HUES6 (cell line): Measurements from ENCODE around the gene EFCAB6.

Experiments
- H3K27ac ChIP-seq: 2 replicates; pipeline ENCODE4 v1.7.0; 2013; ENCODE audit warnings: low read depth, mild to moderate bottlenecking, low read length, inconsistent platforms
- H3K27me3 ChIP-seq: 2 replicates; pipeline ENCODE4 v1.6.1; 2013; ENCODE audit warnings: low read length; ENCODE audit not compliant: control insufficient read depth, insufficient read depth
- H3K36me3 ChIP-seq: 2 replicates; pipeline ENCODE4 v1.6.1; 2013; ENCODE audit warnings: low read length; ENCODE audit not compliant: control insufficient read depth, insufficient read depth
- H3K4me1 ChIP-seq: 2 replicates; pipeline ENCODE4 v1.6.1; 2013; ENCODE audit warnings: low read length; ENCODE audit not compliant: control insufficient read depth, insufficient read depth
- H3K4me3 ChIP-seq: 2 replicates; pipeline ENCODE4 v1.5.1; 2013; ENCODE audit warnings: low read depth, low read length
- H3K9ac ChIP-seq: one replicate; pipeline ENCODE4 v1.6.1; 2013; ENCODE audit warnings: mild to moderate bottlenecking, low read length
- H3K9me3 ChIP-seq: 2 replicates; pipeline ENCODE4 v1.6.1; 2013; ENCODE audit warnings: low read depth, low read length; ENCODE audit not compliant: control insufficient read depth, insufficient read depth

The EFCAB6 gene

DNA sequence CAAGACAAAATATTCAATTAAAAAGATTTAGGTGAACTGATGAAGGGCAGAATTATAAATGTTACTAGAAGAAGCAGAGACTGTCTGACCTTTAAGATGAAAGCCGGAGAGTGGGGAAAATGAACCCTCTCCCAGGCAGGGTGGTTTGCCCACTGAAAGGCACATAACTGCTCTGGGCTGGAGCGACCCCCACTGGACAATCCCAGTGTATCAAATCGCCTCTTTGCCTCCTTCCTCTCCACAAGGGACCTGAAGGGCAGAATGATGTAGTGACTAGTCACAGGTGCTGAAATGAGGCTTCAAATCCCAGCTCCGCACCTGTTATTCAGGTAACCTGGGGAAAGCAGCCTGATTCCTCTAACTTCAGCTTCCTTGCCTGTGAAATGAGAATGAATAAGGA lies 69.0 kb downstream of the EFCAB6 start:
- Histone ChIP-seq H3K4me1 (peaks cover 22% of the 10 kb centered on the region), H3K27ac (no peak overlapping the region), H3K36me3 (no peaks in the 10 kb centered on the region), H3K4me3 (no peak overlapping the region), H3K27me3 (no peaks in the 10 kb centered on the region), H3K9me3 (peaks cover 2% of the 10 kb centered on the region; the same call in 1 of the 2 replicates), H3K9ac (no peak overlapping the region)

DNA sequence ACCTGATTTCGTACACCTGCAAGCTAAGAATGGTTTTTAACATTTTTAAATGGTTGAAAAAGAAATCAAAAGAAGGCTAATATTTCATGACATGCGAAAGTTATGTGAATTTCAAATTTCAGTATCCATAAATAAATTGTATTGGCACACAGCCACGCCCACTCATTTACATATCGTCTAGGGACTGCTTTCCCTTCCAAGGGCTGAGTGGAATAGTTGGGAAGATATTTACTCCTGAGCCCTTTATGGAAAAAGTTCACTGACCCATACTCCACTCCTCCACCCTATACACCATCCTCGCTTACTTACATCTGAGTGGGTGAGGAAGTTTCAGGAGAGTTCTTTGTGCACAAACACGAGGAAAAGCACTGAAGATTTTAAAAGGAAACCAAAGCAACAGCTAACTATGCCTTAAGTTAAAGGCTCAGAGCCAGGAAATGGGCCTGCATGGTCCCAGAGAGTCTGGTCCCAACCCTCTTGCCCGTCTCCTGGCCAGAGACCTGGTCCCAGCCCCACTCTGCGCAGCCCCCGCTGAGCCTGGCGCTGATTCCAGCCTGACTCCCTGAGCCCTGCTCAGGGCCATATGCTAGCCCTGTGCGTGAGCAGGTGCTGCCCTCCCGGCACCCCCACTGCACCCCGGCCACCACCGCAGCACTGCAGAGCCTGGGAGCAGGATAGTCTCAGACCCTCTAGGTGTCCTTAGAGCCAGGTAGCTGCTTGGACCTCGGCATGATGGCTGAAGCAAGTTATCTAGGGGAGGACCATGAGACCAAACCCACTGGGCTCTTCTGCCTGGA lies 69.8 kb downstream of the EFCAB6 start:
- H3K27ac ChIP-seq = no peak overlapping the region
- no peak overlapping the region for H3K9ac ChIP-seq
- H3K27me3 ChIP-seq = no peaks in the 10 kb centered on the region

DNA sequence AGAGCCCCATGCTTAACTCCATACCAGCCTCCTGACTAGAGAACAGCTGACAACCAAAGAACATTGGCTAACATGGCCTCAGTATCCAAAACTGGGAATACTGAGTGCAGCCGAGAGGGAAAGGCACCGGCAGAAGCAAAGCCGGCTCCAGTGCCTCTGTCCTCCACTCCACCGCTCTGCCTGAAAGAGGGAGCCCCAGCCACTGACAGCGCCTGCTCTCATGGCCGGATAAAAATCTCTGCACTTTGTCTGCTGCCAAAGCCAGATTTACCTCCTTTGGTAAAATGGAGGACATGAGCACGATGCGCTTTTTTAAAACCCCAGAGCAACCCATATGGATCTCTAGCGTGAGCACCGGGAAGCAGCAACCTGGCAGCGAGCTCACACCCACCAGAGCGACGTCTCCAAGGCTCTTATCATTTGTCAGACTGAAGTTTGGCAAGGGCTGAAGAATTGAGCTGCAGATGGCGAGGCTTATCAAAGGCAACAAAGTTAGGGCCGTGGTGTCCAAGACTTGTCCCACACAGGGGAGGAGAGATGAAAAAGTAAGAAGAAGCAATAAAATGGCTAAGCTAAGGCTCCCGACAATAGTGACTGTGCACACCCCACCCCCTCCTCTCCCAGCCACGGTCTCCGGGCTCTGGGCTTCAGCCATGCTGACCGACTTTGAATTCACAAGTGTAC lies 71.4 kb downstream of the EFCAB6 start:
- Histone ChIP-seq H3K27ac (no peak overlapping the region), H3K4me3 (no peak overlapping the region), H3K9ac (no peak overlapping the region), H3K36me3 (no peaks in the 10 kb centered on the region), H3K27me3 (no peaks in the 10 kb centered on the region), H3K4me1 (peaks cover 22% of the 10 kb centered on the region), H3K9me3 (peaks cover 7% of the 10 kb centered on the region; the same call in 1 of the 2 replicates)

More for the DNA sequence above, 69.8 kb downstream of the EFCAB6 start:
- H3K4me1 ChIP-seq = peaks cover 22% of the 10 kb centered on the region
- H3K4me3 ChIP-seq = no peak overlapping the region
- H3K36me3 ChIP-seq = no peaks in the 10 kb centered on the region
- peaks cover 7% of the 10 kb centered on the region; the same call in 1 of the 2 replicates for H3K9me3 ChIP-seq

DNA sequence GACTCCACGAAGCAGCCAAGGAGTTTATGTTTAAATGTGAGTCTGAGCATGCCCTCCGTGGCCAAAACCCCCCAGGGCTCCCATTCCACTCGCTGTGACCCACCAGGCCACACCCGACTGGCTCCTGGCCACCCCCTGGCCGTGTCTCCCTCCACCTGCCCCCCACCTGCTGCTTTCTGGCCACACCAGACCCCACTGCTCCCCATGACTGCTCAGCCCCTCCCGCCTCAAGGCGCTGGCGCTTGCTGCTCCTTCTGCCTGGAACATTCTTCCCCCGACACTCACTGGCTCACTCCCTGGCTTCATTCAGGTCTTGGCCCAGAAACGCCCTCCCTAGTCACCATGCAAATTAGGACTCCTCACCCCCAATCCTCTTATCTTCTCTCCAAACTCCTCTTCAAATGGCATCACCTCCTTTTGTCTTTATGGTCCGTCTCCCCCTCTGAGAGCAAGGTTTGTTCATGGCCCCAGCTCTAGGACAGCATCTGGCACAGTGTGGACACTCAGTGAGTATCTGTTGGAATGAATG lies 72.2 kb downstream of the EFCAB6 start:
- no peaks in the 10 kb centered on the region for H3K27me3 ChIP-seq
- no peak overlapping the region for H3K27ac ChIP-seq
- H3K4me1 ChIP-seq = peaks cover 22% of the 10 kb centered on the region
- no peak overlapping the region for H3K4me3 ChIP-seq
- H3K9me3 ChIP-seq = peaks cover 7% of the 10 kb centered on the region; the same call in 1 of the 2 replicates
- no peak overlapping the region for H3K9ac ChIP-seq
- no peaks in the 10 kb centered on the region for H3K36me3 ChIP-seq

DNA sequence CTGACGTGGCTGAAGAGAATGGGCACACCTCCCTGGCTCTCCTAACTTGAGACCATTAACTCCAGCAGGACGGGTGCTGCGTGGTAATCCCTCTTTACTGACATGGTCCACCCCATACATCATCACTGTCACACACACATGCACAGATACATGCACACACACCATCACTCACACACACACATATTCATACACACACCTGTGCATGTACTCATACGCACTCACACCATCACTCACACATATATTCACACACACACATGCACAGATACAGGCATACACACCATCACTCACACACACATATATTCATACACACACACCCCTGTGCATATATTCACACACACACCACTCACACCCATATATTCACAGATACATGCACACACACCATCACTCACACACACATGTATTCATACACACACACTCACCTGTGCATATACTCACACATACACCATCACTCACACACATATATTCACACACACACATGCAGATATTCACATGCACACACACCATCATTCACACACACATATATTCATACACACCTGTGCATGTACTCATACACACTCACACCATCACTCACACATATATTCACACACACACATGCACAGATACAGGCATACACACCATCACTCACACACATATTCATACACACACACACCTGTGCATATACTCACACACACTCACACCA lies 74.8 kb downstream of the EFCAB6 start:
- Histone ChIP-seq H3K9ac (no peak overlapping the region), H3K9me3 (peaks cover 7% of the 10 kb centered on the region; the same call in 1 of the 2 replicates), H3K4me1 (peaks cover 15% of the 10 kb centered on the region), H3K36me3 (no peaks in the 10 kb centered on the region), H3K27ac (no peak overlapping the region), H3K4me3 (no peak overlapping the region), H3K27me3 (no peaks in the 10 kb centered on the region)

DNA sequence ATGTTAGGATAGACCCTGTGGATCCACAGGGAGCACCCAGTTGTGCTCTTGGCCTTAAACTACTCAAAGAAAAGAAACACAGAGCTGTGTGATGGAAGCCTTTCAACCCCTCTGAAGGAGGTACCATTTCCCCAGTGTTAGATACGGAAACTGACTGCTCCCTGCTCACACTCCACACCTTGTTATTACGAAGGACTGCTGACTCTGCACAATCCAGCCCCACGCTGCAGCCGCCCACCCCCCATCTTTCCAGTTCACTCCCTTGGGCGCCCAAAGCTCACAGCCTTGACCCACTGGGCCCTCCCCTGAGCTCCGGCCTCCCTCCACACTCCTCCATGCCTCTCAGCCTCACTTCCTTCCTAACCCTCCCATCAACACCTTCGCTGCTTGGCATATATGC lies 75.5 kb downstream of the EFCAB6 start:
- no peak overlapping the region for H3K9ac ChIP-seq
- peaks cover 9% of the 10 kb centered on the region for H3K4me1 ChIP-seq
- H3K9me3 ChIP-seq = peaks cover 7% of the 10 kb centered on the region; the same call in 1 of the 2 replicates
- H3K27me3 ChIP-seq = no peaks in the 10 kb centered on the region
- H3K4me3 ChIP-seq = no peak overlapping the region
- H3K36me3 ChIP-seq = no peaks in the 10 kb centered on the region
- H3K27ac ChIP-seq = no peak overlapping the region

DNA sequence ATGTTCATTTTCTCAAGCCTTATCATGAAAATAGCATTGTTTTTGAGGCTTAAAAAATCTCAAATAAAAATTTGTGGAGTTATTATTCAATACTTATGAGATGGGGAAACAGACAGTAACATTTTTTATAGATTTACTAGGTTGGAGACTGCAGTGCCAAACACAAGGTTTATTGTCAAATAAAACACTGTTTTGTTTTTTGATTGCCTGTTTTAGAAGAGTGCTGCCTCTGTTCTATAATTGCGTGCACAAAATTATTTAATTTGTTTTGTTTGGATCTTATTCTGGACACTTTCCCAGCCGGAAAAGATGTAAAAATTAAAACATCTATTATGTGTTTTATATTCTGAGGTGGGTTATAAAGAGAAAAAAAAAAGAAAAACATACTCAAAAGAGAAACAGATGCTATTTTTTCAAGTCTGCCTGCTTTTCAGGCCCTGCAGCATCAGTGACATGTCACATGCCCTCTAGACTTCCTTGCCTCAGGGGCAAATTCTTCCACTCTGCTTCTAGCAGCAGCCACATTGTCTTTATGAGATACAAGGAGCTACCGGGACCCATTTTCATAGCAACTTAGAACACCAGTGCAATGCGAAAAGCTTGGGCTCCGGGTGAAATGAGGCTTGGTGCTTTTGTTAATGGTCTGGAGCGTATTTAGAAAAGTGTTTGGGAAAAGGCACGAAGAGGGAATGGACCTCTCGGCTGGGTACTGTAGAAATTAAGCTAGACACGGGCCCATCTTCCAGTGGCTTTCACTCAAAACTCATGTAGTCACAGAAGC lies 77.5 kb downstream of the EFCAB6 start:
- Histone ChIP-seq H3K4me1 (no peaks in the 10 kb centered on the region), H3K27me3 (no peaks in the 10 kb centered on the region), H3K9ac (no peak overlapping the region), H3K27ac (no peak overlapping the region), H3K9me3 (peaks cover 7% of the 10 kb centered on the region; the same call in 1 of the 2 replicates), H3K36me3 (no peaks in the 10 kb centered on the region), H3K4me3 (no peak overlapping the region)

DNA sequence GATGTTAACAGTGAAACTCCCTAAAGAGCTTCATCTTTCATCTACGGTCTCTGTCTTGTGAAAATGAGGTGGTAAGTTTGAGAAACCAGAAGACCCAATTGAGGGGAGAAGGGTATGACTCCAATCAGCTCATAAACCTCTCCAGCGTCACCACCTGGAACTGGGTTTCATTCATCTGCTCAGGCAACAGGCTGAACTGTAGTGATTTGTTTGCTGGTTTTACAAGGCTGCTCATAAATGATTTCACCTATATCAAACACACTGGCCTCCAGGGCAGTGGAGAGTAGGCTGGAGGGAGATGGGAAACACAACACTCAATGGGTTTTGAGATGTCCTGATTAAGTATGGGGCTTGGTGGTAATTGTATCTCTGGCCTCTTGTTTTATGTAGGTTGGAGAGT lies 79.0 kb downstream of the EFCAB6 start:
- Histone ChIP-seq H3K4me3 (no peak overlapping the region), H3K9me3 (peaks cover 5% of the 10 kb centered on the region; the same call in 1 of the 2 replicates), H3K27me3 (no peaks in the 10 kb centered on the region), H3K9ac (no peak overlapping the region), H3K4me1 (no peaks in the 10 kb centered on the region), H3K27ac (no peak overlapping the region), H3K36me3 (no peaks in the 10 kb centered on the region)

DNA sequence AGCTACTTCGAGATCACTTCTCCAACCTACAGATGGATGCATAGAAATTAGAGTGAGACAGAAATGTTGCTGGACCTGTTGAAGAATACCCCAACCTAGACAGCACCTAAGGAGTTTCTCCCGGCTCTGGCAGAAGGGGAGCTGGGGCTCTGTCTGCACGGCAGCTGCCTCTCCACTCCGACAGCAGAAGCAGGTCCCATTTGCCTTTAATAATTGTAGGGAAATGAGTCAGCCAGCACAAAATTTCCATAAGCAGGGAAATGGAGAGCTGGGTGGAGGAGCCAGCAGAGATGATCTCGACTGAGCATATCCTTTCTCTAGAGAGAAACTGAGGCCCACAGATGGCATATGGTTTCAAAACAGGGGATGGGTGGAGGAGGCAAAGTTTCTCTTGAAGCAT lies 80.1 kb downstream of the EFCAB6 start:
- Histone ChIP-seq H3K4me1 (no peaks in the 10 kb centered on the region), H3K27me3 (no peaks in the 10 kb centered on the region), H3K27ac (no peak overlapping the region), H3K9ac (no peak overlapping the region), H3K9me3 (no peaks in the 10 kb centered on the region), H3K36me3 (no peaks in the 10 kb centered on the region), H3K4me3 (no peak overlapping the region)

DNA sequence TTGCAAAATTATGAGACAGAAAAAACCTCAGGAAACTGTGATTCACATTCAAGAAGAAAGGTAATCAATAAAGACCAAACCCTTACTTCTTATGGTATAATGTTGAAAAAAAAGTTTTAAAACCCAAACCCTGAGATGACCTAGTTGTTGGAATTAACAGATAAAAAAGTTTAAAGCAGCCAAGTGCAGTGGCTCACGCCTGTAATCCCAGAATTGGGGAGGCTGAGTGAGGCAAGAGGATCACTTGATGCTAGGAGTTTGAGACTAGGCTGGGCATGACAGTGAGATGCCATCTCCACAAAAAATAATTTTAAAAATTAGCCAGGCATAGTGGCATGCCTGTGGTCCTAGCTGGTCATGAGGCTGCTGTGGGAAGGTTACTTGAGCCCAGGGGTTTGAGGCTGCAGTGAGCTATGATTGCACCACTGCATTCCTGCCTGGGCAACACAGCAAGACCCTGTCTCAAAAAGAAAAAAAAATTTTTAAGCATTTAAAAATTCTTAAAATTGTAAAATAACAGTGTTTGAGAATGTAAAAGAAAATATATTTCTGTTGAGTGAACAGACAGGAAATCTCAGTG lies 85.1 kb downstream of the EFCAB6 start:
- Histone ChIP-seq H3K36me3 (no peaks in the 10 kb centered on the region), H3K9ac (no peak overlapping the region), H3K4me1 (peaks cover 14% of the 10 kb centered on the region), H3K27me3 (no peaks in the 10 kb centered on the region), H3K4me3 (no peak overlapping the region), H3K27ac (no peak overlapping the region), H3K9me3 (no peaks in the 10 kb centered on the region)
